ENCODE results near the gene GLUL. TPM values are rescaled to one million over a fixed set of nuclear protein-coding genes. Genes with fewer than 3 reads are reported as not detected.

Gene GLUL
- total RNA-seq, 1 experiment from 2014 or later = 159 TPM

- intact Hi-C loops (cut with micrococcal nuclease) = loop anchor here (2.0 kb wide), 1 partner anchor 77 kb away; no protein-coding TSS in a partner anchor
- no peaks in the 10 kb centered on the region for H3K36me3 ChIP-seq (ENCODE audit: low read depth, low read length)
- no peak overlapping the region for H3K4me3 ChIP-seq (ENCODE audit: low read length)
- ChIA-PET POLR2A (ENCODE audit: unreplicated experiment) (no interaction called here), CTCF (no interaction called here)
- peaks cover 17% of the 10 kb centered on the region for H3K4me1 ChIP-seq (ENCODE audit: insufficient read depth, low read length)
- no TSS peak for BruUV-seq (replicated peaks)
- no peak overlapping the region for H3K9ac ChIP-seq (ENCODE audit: low read length)
- H3K9me2 ChIP-seq (replicated peaks; ENCODE audit: low read length) = no peaks in the 10 kb centered on the region
- no peaks in the 10 kb centered on the region for H4K20me1 ChIP-seq (ENCODE audit: low read length)
- peak overlapping the region; percentile 22 for H3K4me2 ChIP-seq (ENCODE audit: low read length)
- ATAC-seq = peak; percentile 29; the same call in 1 of the 2 replicates
- H3K79me2 ChIP-seq (ENCODE audit: low read length) = no peaks in the 10 kb centered on the region
- H3K27me3 ChIP-seq (ENCODE audit: low read length) = no peaks in the 10 kb centered on the region
- no peaks in the 10 kb centered on the region for H3K9me3 ChIP-seq (ENCODE audit: low read length)
- H3F3A ChIP-seq (ENCODE audit: low read length, unreplicated experiment) = no peaks in the 10 kb centered on the region
- TF ChIP-seq CTCF (conservative IDR thresholded peaks at IDR 0.05; ENCODE audit: low read depth, low read length) (no peak), EZH2phosphoT487 (IDR thresholded peaks at IDR 0.05; ENCODE audit: borderline replicate concordance, low read length) (no peak), EZH2 (IDR thresholded peaks at IDR 0.05; ENCODE audit: low read length, unreplicated experiment) (no peak)
- DNase-seq = peak; percentile 51
- no peak overlapping the region for H2AFZ ChIP-seq (ENCODE audit: low read length)
- peak overlapping the region; percentile 34 for H3K27ac ChIP-seq (ENCODE audit: low read length)
These were observed 6.2 kb upstream of the GLUL start for GRCh38 chr1:182397653-182398393.

GRCh38 chr1:182395906-182396305 lies 4.3 kb upstream of the GLUL start:
- H3K79me2 ChIP-seq (ENCODE audit: low read length) = peaks cover 6% of the 10 kb centered on the region
- H3K4me2 ChIP-seq (ENCODE audit: low read length) = no peak overlapping the region
- H4K20me1 ChIP-seq (ENCODE audit: low read length) = no peaks in the 10 kb centered on the region
- H2AFZ ChIP-seq (ENCODE audit: low read length) = no peak overlapping the region
- no peaks in the 10 kb centered on the region for H3K9me2 ChIP-seq (replicated peaks; ENCODE audit: low read length)
- intact Hi-C loops (cut with micrococcal nuclease) = loop anchor here (1.0 to 2.0 kb wide), 4 partner anchors 75 to 311 kb away; no protein-coding TSS in a partner anchor
- BruUV-seq (replicated peaks) = no TSS peak
- no peak overlapping the region for H3K27ac ChIP-seq (ENCODE audit: low read length)
- no peaks in the 10 kb centered on the region for H3K36me3 ChIP-seq (ENCODE audit: low read depth, low read length)
- no peaks in the 10 kb centered on the region for H3K27me3 ChIP-seq (ENCODE audit: low read length)
- ChIA-PET CTCF (interaction anchor here (1.4 kb wide), 1 partner anchor 311 kb away, joined by 4 read pairs; no protein-coding TSS in a partner anchor), POLR2A (ENCODE audit: unreplicated experiment) (no interaction called here)
- TF ChIP-seq EZH2 (IDR thresholded peaks at IDR 0.05; ENCODE audit: low read length, unreplicated experiment) = no peak
- no peak for TF ChIP-seq EZH2phosphoT487 (IDR thresholded peaks at IDR 0.05; ENCODE audit: borderline replicate concordance, low read length)
- TF ChIP-seq CTCF (conservative IDR thresholded peaks at IDR 0.05; ENCODE audit: low read depth, low read length) = no peak
- ATAC-seq (no peak), DNase-seq (no peak)
- no peak overlapping the region for H3K9ac ChIP-seq (ENCODE audit: low read length)
- H3K4me1 ChIP-seq (ENCODE audit: insufficient read depth, low read length) = peaks cover 21% of the 10 kb centered on the region
- H3K4me3 ChIP-seq (ENCODE audit: low read length) = no peak overlapping the region
- no peaks in the 10 kb centered on the region for H3K9me3 ChIP-seq (ENCODE audit: low read length)
- no peaks in the 10 kb centered on the region for H3F3A ChIP-seq (ENCODE audit: low read length, unreplicated experiment)
